B cell (primary cell): ENCODE results near the gene ST7L. TPM values are rescaled to one million over a fixed set of nuclear protein-coding genes. Genes with fewer than 3 reads are reported as not detected.

Experiments used
- ATAC-seq: fragments of 200-7000 bp; cut with Tn5 transposase; one replicate; pipeline ENCODE4 v1.10.0; 2021; ENCODE audit warnings: low read depth, mild to moderate bottlenecking, moderate number of reproducible peaks, moderate library complexity
- CTCF ChIA-PET: fragments of 350-600 bp; sonication (Branson Sonifier 250); formaldehyde crosslinking; loops from one replicate; lab custom pipeline; 2021; ENCODE audit warnings: antibody characterized with exemption, inconsistent platforms; lab: Charles Lee
- POLR2A ChIA-PET: fragments of 350-600 bp; sonication (Branson Sonifier 250); formaldehyde crosslinking; loops from one replicate; lab custom pipeline; 2021; ENCODE audit warnings: antibody characterized with exemption; lab: Charles Lee
- DNase-seq: peaks from one replicate; pipeline ENCODE4 v3.0.0; 2013
- H2AFZ ChIP-seq: 2 replicates; pipeline ENCODE4 v1.6.1; 2012; ENCODE audit warnings: mild to moderate bottlenecking, low read depth, low read length; ENCODE audit not compliant: insufficient read depth, poor library complexity, severe bottlenecking
- H3K27ac ChIP-seq, 2 donors: 1 replicate in 1 of 2; 2 replicates in 1 of 2; pipeline ENCODE4 v1.5.1; 2012 to 2013; ENCODE audit warnings: low read length in 2 of 2, mild to moderate bottlenecking in 2 of 2, moderate library complexity in 1 of 2
- H3K27me3 ChIP-seq, 4 experiments: fragments of 200-600 bp in 1 of 4; sonication (generic) in 1 of 4; replicated peaks in 1 of 4; 1 replicate in 2 of 4; 2 replicates in 2 of 4; pipeline versions ENCODE4 v1.6.1 to v1.7.0; 2013 to 2016; ENCODE audit warnings: low read length in 3 of 4, mild to moderate bottlenecking in 2 of 4, mixed read lengths in 1 of 4, moderate library complexity in 1 of 4; ENCODE audit not compliant: insufficient read depth in 4 of 4, control insufficient read depth in 3 of 4; ENCODE audit errors: control extremely low read depth in 1 of 4
- H3K36me3 ChIP-seq, 2 experiments: replicated peaks in 1 of 2; 1 replicate in 1 of 2; 2 replicates in 1 of 2; pipeline versions ENCODE4 v1.6.1 to v1.7.1; 2013; ENCODE audit warnings: low read length in 1 of 2; ENCODE audit not compliant: insufficient read depth in 2 of 2, control insufficient read depth in 1 of 2; ENCODE audit errors: control extremely low read depth in 1 of 2, extremely low read depth in 1 of 2
- H3K4me1 ChIP-seq, 2 donors: fragments of 200-600 bp in 1 of 2; sonication (generic) in 1 of 2; 1 replicate in 1 of 2; 2 replicates in 1 of 2; pipeline versions ENCODE4 v1.5.1 to v1.6.1; 2013 to 2017; ENCODE audit warnings: low read length in 2 of 2; ENCODE audit not compliant: control insufficient read depth in 2 of 2, insufficient read depth in 2 of 2
- H3K4me2 ChIP-seq: replicated peaks from 2 replicates; pipeline ENCODE3; 2012; ENCODE audit warnings: mild to moderate bottlenecking, low read depth, low read length; ENCODE audit not compliant: poor library complexity, severe bottlenecking
- H3K4me3 ChIP-seq, 5 experiments: fragments of 200-600 bp in 1 of 5; sonication (generic) in 1 of 5; 1 replicate in 3 of 5; 2 replicates in 2 of 5; pipeline versions ENCODE4 v1.5.1 to v1.7.0; 2011 to 2016; ENCODE audit warnings: low read length in 4 of 5, mild to moderate bottlenecking in 4 of 5, low read depth in 2 of 5, control low read depth in 1 of 5, moderate library complexity in 1 of 5; ENCODE audit not compliant: insufficient read depth in 1 of 5; ENCODE audit errors: control extremely low read depth in 1 of 5, extremely low read depth in 1 of 5
- H3K79me2 ChIP-seq: fragments of 200-600 bp; sonication (generic); one replicate; pipeline ENCODE4 v1.6.0; 2016; ENCODE audit warnings: low read length; ENCODE audit not compliant: control insufficient read depth, insufficient read depth
- H3K9ac ChIP-seq: fragments of 200-600 bp; sonication (generic); 2 replicates; pipeline ENCODE4 v1.6.1; 2017; ENCODE audit warnings: mild to moderate bottlenecking, low read length, moderate library complexity
- H3K9me3 ChIP-seq, 3 donors: one replicate each; pipeline versions ENCODE4 v1.6.1 to v1.7.1; 2013; ENCODE audit warnings: low read length in 2 of 3; ENCODE audit not compliant: control insufficient read depth in 2 of 3, insufficient read depth in 1 of 3; ENCODE audit errors: control extremely low read depth in 1 of 3
- H4K20me1 ChIP-seq: 2 replicates; pipeline ENCODE4 v1.6.0; 2012; ENCODE audit warnings: mild to moderate bottlenecking, low read length; ENCODE audit not compliant: insufficient read depth, control insufficient read depth, poor library complexity, severe bottlenecking
- H3K27ac Mint-ChIP-seq: one replicate; pipeline ENCODE4 v1.8.0; 2021; ENCODE audit warnings: mixed read lengths
- H3K27me3 Mint-ChIP-seq: one replicate; pipeline ENCODE4 v1.8.0; 2021; ENCODE audit warnings: mixed read lengths
- H3K4me1 Mint-ChIP-seq: one replicate; pipeline ENCODE4 v1.8.0; 2021; ENCODE audit warnings: mixed read lengths
- H3K4me3 Mint-ChIP-seq: one replicate; pipeline ENCODE4 v1.8.0; 2021; ENCODE audit warnings: mixed read lengths
- H3K9me3 Mint-ChIP-seq: one replicate; pipeline ENCODE4 v1.8.0; 2022; ENCODE audit warnings: mixed read lengths; ENCODE audit not compliant: insufficient read depth
- CTCF ChIP-seq: fragments of 200-600 bp; IDR thresholded peaks from one replicate; pipeline ENCODE4 v1.8.0; 2022; ENCODE audit warnings: antibody characterized with exemption, mild to moderate bottlenecking
- EZH2 ChIP-seq: IDR thresholded peaks from 2 replicates; pipeline ENCODE4 v1.6.1; 2012; ENCODE audit warnings: borderline replicate concordance, low read depth, mild to moderate bottlenecking, moderate library complexity, low read length; ENCODE audit not compliant: insufficient read depth, poor library complexity, severe bottlenecking
- WGBS: methylation state at CpG from one replicate; pipeline ENCODE4 v1.1.5; 2013; ENCODE audit warnings: missing lambda C conversion rate; ENCODE audit not compliant: insufficient coverage; 5-methylcytosine and 5-hydroxymethylcytosine counted together
- intact Hi-C: fragments of 100-400 bp; cut with micrococcal nuclease; formaldehyde crosslinking; loops from one replicate; pipeline ENCODE4 v1.10.0; 2022
- polyA plus RNA-seq: library from polyadenylated mRNA; depleted of rRNA; stranded (reverse); fragments of >200 nt; gene quantifications from 2 replicates; pipeline ENCODE4 v1.2.3, GENCODE V29; 2012
- total RNA-seq, 2 donors: library from RNA; stranded (reverse); fragments of 120-200 nt in 1 of 2; gene quantifications; 1 replicate in 1 of 2; 2 replicates in 1 of 2; pipeline versions ENCODE4 v1.2.3 to v1.2.4, GENCODE V29; 2013 to 2022

ST7L gene
- total and polyA plus RNA-seq, 2 donors (not counting 1 experiment from before 2014, with no cell fraction given): 13.1 to 16.4 TPM

DNA sequence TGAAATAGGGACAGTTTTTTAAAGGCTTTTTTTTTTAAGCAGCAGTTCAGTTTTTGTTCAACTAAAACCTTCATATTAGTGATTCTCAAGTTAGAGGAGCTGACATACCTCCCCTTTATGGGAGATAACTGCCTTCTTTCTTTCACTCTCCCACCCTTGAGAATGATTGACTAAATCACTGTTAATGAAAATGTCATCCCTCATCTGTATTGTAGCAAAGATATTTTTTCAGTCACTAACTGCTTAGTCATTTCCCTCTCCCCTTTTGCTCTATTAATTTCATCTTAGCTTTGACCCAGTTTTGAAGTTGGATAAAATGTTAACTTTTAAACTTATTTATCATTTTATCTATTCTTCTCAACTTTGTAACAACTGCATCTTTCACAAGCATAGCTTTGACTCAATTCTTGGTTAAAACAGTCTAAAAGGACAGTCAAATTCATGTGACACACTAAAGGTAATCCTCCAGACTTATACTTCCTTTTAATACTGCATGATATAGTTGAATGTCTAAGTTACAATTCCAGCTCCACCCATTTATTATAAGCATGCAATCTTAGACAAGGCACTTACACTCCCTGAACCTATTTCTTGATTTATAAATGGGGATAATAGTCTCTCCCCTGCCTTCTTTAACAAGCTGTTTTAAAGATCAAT lies 17.8 kb upstream of the ST7L start:
- Histone ChIP-seq H3K4me2 (no peak overlapping the region), H3K9ac (no peak overlapping the region), H3K36me3 (peaks cover 2 to 24% of the 10 kb centered on the region in 2 experiments), H3K4me1 (peaks cover 17 to 47% of the 10 kb centered on the region in 2 donors), H2AFZ (no peak overlapping the region), H3K27ac (peak overlapping the region; percentile 2 to 60), H3K4me3 (no peak overlapping the region), H3K9me3 (no peaks in the 10 kb centered on the region), H3K79me2 (peaks cover 86% of the 10 kb centered on the region), H3K27me3 (no peaks in the 10 kb centered on the region), H4K20me1 (peaks cover 57% of the 10 kb centered on the region)
- no peak for DNase-seq
- CTCF ChIA-PET: interaction anchor here (0.7 to 1.5 kb wide), 2 partner anchors 15 to 80 kb away, joined by 3 to 4 read pairs; no protein-coding TSS in a partner anchor
- POLR2A ChIA-PET: no interaction called here
- no peak for ATAC-seq
- no peaks in the 10 kb centered on the region for H3K27me3 Mint-ChIP-seq
- no peak overlapping the region for H3K4me3 Mint-ChIP-seq
- peak overlapping the region; percentile 27 for H3K27ac Mint-ChIP-seq
- H3K9me3 Mint-ChIP-seq: no peaks in the 10 kb centered on the region
- TF ChIP-seq CTCF (no peak), EZH2 (no peak)
- intact Hi-C loops: loop anchor here (2.0 kb wide), 1 partner anchor 14 kb away; no protein-coding TSS in a partner anchor
- H3K4me1 Mint-ChIP-seq: peaks cover 53% of the 10 kb centered on the region

GRCh38 chr1:112636056-112636455 lies 17.1 kb upstream of the ST7L start:
- DNase-seq (no peak), ATAC-seq (no peak)
- H3K4me2 ChIP-seq: peak overlapping the region; percentile 21
- H3K36me3 ChIP-seq: peaks cover 6 to 31% of the 10 kb centered on the region in 2 experiments
- no peak overlapping the region for H3K9ac ChIP-seq
- H3K27me3 ChIP-seq: no peaks in the 10 kb centered on the region
- peak overlapping the region in 1 of 2 donors; percentile 60 for H3K27ac ChIP-seq
- peaks cover 87% of the 10 kb centered on the region for H3K79me2 ChIP-seq
- H3K4me3 ChIP-seq: no peak overlapping the region
- Mint-ChIP-seq H3K27ac (peak overlapping the region; percentile 0), H3K4me3 (peak overlapping the region; percentile 30), H3K9me3 (no peaks in the 10 kb centered on the region), H3K4me1 (peaks cover 57% of the 10 kb centered on the region), H3K27me3 (no peaks in the 10 kb centered on the region)
- no peaks in the 10 kb centered on the region for H3K9me3 ChIP-seq
- WGBS: no CpG with 5 or more reads among the region's 2 CpGs
- TF ChIP-seq CTCF (no peak), EZH2 (no peak)
- ChIA-PET CTCF (interaction anchor here (1.3 to 1.5 kb wide), 2 partner anchors 14 to 72 kb away, joined by 3 to 4 read pairs; no protein-coding TSS in a partner anchor), POLR2A (interaction anchor here (0.6 kb wide), 1 partner anchor 8 kb away, joined by 4 read pairs; no protein-coding TSS in a partner anchor)
- intact Hi-C loops: loop anchor here (2.0 kb wide), 1 partner anchor 13 kb away; no protein-coding TSS in a partner anchor
- H2AFZ ChIP-seq: no peak overlapping the region
- peaks cover 63% of the 10 kb centered on the region for H4K20me1 ChIP-seq
- peaks cover 17 to 49% of the 10 kb centered on the region in 2 donors for H3K4me1 ChIP-seq
